Panc1 (cell line): ENCODE results near the gene SLC22A7. TPM values are rescaled to one million over a fixed set of nuclear protein-coding genes. Genes with fewer than 3 reads are reported as not detected.

ENCODE experiments used
- ATAC-seq: fragments of 200-7000 bp; cut with Tn5 transposase; 2 replicates; pipeline ENCODE4 v1.9.1; 2020; ENCODE audit warnings: mild to moderate bottlenecking, moderate library complexity
- BruUV-seq: library from RNA; stranded (reverse); fragments of 400-500 nt; replicated peaks from 2 replicates; lab custom pipeline; 2021; lab: Mats Ljungman, UMichigan
- CTCF ChIA-PET: fragments of 300-600 bp; sonication (Branson Sonifier 250); formaldehyde crosslinking; loops from one replicate; lab custom pipeline; 2022; ENCODE audit warnings: antibody characterized with exemption; lab: Charles Lee
- POLR2A ChIA-PET: fragments of 300-600 bp; sonication (Branson Sonifier 250); formaldehyde crosslinking; loops from one replicate; lab custom pipeline; 2022; ENCODE audit warnings: antibody characterized with exemption; lab: Charles Lee
- DNase-seq: peaks from one replicate; pipeline ENCODE4 v3.0.0-alpha.2; 2010; ENCODE audit warnings: low read depth, low spot score
- H3K27ac ChIP-seq: 2 replicates; pipeline ENCODE4 v1.5.1; 2011; ENCODE audit warnings: mild to moderate bottlenecking, low read length, inconsistent platforms
- H3K27me3 ChIP-seq: fragments of 200-500 bp; sonication (Bioruptor generic); 2 replicates; pipeline ENCODE4 v1.6.0; 2014; ENCODE audit warnings: low read length, inconsistent platforms; ENCODE audit not compliant: control insufficient read depth, insufficient read depth
- H3K36me3 ChIP-seq: fragments of 200-500 bp; sonication (Bioruptor generic); 2 replicates; pipeline ENCODE4 v1.5.1; 2014; ENCODE audit warnings: inconsistent platforms, mild to moderate bottlenecking, low read length, moderate library complexity; ENCODE audit not compliant: control insufficient read depth, insufficient read depth
- H3K4me1 ChIP-seq: 2 replicates; pipeline ENCODE4 v1.5.1; 2011; ENCODE audit warnings: inconsistent platforms, mild to moderate bottlenecking, low read length, moderate library complexity; ENCODE audit not compliant: control insufficient read depth, insufficient read depth
- H3K4me3 ChIP-seq, 2 experiments: 2 replicates each; pipeline ENCODE4 v1.5.1; 2011 to 2012; ENCODE audit warnings: low read depth in 2 of 2, low read length in 2 of 2, mild to moderate bottlenecking in 2 of 2, inconsistent platforms in 1 of 2, moderate library complexity in 1 of 2
- H3K9me3 ChIP-seq: fragments of 200-500 bp; sonication (Bioruptor generic); 2 replicates; pipeline ENCODE4 v1.5.1; 2014; ENCODE audit warnings: low read depth, mild to moderate bottlenecking, inconsistent platforms, low read length, moderate library complexity; ENCODE audit not compliant: control insufficient read depth, insufficient read depth
- POLR2AphosphoS5 ChIP-seq: IDR thresholded peaks from 2 replicates; pipeline ENCODE4 v1.6.1; 2012; ENCODE audit warnings: mild to moderate bottlenecking, low read depth, low read length, moderate library complexity
- SIN3A ChIP-seq: IDR thresholded peaks from 2 replicates; pipeline ENCODE4 v1.6.1; 2012; ENCODE audit warnings: low read depth, mild to moderate bottlenecking, low read length, moderate library complexity, borderline replicate concordance; ENCODE audit not compliant: insufficient read depth
- TCF7L2 ChIP-seq: IDR thresholded peaks from 2 replicates; pipeline ENCODE4 v1.6.1; 2011; ENCODE audit warnings: mild to moderate bottlenecking, low read depth, low read length, inconsistent platforms
- in situ Hi-C: cut with HindIII; loops from 2 replicates; pipeline ENCODE4 v1.10.0; 2016; ENCODE audit warnings: low sequenced_read_pairs, low pct_unique_long_range_greater_than_20kb
- intact Hi-C: fragments of 100-400 bp; cut with micrococcal nuclease; formaldehyde crosslinking; loops from one replicate; pipeline ENCODE4 v1.10.0; 2022; ENCODE audit not compliant: unreplicated experiment
- total RNA-seq: library from RNA; stranded (reverse); gene quantifications from one replicate; pipeline ENCODE4 v1.2.1, GENCODE V29; 2021; ENCODE audit not compliant: unreplicated experiment
- TF ChIP-seq, protein P1 (sequence below), 2 experiments: IDR thresholded peaks; 2 replicates each; pipeline ENCODE4 v1.6.1; 2011 to 2012; ENCODE audit warnings: low read depth in 2 of 2, control low read depth in 1 of 2, low read length in 1 of 2, mild to moderate bottlenecking in 1 of 2, moderate library complexity in 1 of 2; ENCODE audit not compliant: insufficient read depth in 1 of 2
- TF ChIP-seq, protein P2 (sequence below): fragments of 450-650 bp; IDR thresholded peaks from 2 replicates; pipeline ENCODE4 v1.5.1; 2017; ENCODE audit warnings: mild to moderate bottlenecking

SLC22A7 gene
- total RNA-seq, 1 experiment from 2014 or later: not detected

DNA sequence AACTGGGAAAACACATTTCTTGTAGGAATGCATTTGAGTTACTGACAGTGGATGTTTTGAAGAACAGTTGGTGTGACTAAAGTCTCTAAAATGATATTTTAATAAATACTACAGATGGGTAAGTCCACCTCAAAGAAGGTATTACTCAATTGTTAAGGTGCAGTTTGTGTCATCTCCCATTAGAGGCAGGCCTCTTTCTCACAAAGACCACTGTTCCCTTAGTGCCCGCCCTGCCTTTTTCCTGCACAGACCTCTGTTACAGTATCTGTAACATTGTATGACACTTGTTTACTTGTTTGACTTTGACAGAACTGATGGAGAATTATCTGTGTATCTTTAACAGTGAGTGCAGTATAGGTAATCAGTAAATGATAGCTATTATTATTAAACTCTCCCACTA lies 15.8 kb downstream of the SLC22A7 start:
- H3K4me1 ChIP-seq: no peaks in the 10 kb centered on the region
- CTCF ChIA-PET: interaction anchor here (0.7 kb wide), 1 partner anchor 114 kb away, joined by 3 read pairs; no protein-coding TSS in a partner anchor
- H3K27ac ChIP-seq: no peak overlapping the region
- POLR2A ChIA-PET: no interaction called here
- in situ Hi-C loops (no loop called here), intact Hi-C loops (no loop called here)
- BruUV-seq: no TSS peak
- no peaks in the 10 kb centered on the region for H3K9me3 ChIP-seq
- no peaks in the 10 kb centered on the region for H3K36me3 ChIP-seq
- DNase-seq: no peak
- TF ChIP-seq, protein P1, sequence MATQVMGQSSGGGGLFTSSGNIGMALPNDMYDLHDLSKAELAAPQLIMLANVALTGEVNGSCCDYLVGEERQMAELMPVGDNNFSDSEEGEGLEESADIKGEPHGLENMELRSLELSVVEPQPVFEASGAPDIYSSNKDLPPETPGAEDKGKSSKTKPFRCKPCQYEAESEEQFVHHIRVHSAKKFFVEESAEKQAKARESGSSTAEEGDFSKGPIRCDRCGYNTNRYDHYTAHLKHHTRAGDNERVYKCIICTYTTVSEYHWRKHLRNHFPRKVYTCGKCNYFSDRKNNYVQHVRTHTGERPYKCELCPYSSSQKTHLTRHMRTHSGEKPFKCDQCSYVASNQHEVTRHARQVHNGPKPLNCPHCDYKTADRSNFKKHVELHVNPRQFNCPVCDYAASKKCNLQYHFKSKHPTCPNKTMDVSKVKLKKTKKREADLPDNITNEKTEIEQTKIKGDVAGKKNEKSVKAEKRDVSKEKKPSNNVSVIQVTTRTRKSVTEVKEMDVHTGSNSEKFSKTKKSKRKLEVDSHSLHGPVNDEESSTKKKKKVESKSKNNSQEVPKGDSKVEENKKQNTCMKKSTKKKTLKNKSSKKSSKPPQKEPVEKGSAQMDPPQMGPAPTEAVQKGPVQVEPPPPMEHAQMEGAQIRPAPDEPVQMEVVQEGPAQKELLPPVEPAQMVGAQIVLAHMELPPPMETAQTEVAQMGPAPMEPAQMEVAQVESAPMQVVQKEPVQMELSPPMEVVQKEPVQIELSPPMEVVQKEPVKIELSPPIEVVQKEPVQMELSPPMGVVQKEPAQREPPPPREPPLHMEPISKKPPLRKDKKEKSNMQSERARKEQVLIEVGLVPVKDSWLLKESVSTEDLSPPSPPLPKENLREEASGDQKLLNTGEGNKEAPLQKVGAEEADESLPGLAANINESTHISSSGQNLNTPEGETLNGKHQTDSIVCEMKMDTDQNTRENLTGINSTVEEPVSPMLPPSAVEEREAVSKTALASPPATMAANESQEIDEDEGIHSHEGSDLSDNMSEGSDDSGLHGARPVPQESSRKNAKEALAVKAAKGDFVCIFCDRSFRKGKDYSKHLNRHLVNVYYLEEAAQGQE (IDR thresholded peaks at IDR 0.05; ENCODE audit: insufficient read depth in 1 of 2, low read depth in 2 of 2, low read length in 1 of 2): no peak
- TF ChIP-seq POLR2AphosphoS5 (no peak), SIN3A (no peak), TCF7L2 (no peak)
- TF ChIP-seq, protein P2, sequence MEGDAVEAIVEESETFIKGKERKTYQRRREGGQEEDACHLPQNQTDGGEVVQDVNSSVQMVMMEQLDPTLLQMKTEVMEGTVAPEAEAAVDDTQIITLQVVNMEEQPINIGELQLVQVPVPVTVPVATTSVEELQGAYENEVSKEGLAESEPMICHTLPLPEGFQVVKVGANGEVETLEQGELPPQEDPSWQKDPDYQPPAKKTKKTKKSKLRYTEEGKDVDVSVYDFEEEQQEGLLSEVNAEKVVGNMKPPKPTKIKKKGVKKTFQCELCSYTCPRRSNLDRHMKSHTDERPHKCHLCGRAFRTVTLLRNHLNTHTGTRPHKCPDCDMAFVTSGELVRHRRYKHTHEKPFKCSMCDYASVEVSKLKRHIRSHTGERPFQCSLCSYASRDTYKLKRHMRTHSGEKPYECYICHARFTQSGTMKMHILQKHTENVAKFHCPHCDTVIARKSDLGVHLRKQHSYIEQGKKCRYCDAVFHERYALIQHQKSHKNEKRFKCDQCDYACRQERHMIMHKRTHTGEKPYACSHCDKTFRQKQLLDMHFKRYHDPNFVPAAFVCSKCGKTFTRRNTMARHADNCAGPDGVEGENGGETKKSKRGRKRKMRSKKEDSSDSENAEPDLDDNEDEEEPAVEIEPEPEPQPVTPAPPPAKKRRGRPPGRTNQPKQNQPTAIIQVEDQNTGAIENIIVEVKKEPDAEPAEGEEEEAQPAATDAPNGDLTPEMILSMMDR: no peak
- no peak for ATAC-seq
- no peak overlapping the region for H3K4me3 ChIP-seq
- peaks cover 13% of the 10 kb centered on the region; the same call in 1 of the 2 replicates for H3K27me3 ChIP-seq

DNA sequence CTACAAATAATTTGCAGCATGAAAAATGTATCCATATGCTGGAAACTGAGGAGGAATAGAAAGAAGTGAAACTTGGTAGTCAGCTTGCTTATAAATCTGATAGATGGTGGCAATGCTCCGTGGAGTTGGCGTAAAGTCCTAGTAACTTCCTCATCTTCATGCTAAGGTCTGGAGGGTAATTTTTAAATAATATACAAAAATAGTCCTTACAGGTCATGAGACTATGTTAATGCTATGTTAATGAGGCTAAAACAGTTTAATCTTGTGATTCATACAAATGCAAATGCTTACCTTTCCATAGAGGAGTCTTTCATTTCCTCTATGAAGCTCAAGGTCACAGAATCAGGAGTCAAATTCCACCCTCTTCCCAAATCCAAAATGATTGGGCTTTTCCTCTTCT lies 20.0 kb downstream of the SLC22A7 start:
- Histone ChIP-seq H3K9me3 (no peaks in the 10 kb centered on the region), H3K27me3 (peaks cover 11% of the 10 kb centered on the region; the same call in 1 of the 2 replicates), H3K4me3 (no peak overlapping the region), H3K4me1 (no peaks in the 10 kb centered on the region), H3K36me3 (no peaks in the 10 kb centered on the region), H3K27ac (no peak overlapping the region)
- ATAC-seq: no peak
- in situ Hi-C loops (no loop called here), intact Hi-C loops (no loop called here)
- CTCF ChIA-PET: no interaction called here
- no peak for DNase-seq
- no TSS peak for BruUV-seq
- POLR2A ChIA-PET: no interaction called here
- TF ChIP-seq POLR2AphosphoS5 (no peak), TCF7L2 (no peak), SIN3A (no peak)
- TF ChIP-seq, protein P2: no peak
- TF ChIP-seq, protein P1 (IDR thresholded peaks at IDR 0.05; ENCODE audit: insufficient read depth in 1 of 2, low read depth in 2 of 2, low read length in 1 of 2): no peak
